ENCODE data around the gene RBP5. TPM values are rescaled to one million over a fixed set of nuclear protein-coding genes. Genes with fewer than 3 reads are reported as not detected.

The RBP5 gene
- total and polyA plus RNA-seq, 10 donors, result 55.5 to 170 (median 105) TPM

DNA sequence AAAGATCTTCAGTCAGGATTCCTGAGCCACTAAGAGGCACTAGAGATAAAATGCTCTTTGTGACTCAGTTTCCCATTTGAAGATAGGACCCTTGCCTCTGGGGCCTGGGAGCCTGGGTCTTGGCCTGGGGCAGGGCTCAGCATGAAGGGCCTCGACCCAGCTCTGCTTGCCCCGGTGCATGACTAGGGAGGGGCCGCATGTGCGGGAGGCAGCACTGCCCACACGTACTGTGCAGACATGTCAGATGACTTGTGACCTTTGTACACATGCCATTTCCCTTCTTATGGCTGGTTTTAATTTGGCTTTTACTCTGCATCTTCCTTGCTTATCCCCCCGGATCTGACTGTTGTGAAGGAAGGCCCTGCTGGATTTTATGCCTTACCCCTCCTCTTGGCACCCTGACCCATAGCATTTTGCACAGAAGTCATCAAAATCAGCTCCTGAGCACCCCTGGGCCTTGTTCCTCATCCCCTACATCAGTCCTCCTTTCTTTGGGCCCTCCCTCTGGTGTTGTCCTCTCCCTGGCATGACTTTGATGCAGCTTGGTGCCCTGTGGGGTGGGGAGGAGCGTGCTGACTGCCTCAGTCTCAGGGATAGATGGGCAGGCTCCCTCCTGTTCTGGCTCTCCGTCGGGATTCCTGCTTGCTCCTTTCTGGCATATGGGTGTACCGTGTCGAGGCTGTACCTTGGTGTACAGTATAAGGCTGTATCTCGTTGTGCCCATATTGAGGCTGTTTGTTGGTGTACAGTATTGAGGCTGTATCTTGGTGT is 5.9 kb upstream of the RBP5 start:
- no peak for DNase-seq
- TF ChIP-seq POLR2AphosphoS5 (IDR thresholded peaks at IDR 0.05) (peak in 1 of 3 donors; percentile 57), POLR2A (IDR thresholded peaks at IDR 0.05) (no peak)
- TF ChIP-seq, protein P1, sequence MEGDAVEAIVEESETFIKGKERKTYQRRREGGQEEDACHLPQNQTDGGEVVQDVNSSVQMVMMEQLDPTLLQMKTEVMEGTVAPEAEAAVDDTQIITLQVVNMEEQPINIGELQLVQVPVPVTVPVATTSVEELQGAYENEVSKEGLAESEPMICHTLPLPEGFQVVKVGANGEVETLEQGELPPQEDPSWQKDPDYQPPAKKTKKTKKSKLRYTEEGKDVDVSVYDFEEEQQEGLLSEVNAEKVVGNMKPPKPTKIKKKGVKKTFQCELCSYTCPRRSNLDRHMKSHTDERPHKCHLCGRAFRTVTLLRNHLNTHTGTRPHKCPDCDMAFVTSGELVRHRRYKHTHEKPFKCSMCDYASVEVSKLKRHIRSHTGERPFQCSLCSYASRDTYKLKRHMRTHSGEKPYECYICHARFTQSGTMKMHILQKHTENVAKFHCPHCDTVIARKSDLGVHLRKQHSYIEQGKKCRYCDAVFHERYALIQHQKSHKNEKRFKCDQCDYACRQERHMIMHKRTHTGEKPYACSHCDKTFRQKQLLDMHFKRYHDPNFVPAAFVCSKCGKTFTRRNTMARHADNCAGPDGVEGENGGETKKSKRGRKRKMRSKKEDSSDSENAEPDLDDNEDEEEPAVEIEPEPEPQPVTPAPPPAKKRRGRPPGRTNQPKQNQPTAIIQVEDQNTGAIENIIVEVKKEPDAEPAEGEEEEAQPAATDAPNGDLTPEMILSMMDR (IDR thresholded peaks at IDR 0.05 in 8 of 11, conservative IDR thresholded peaks at IDR 0.05 in 3 of 11), result no peak
- intact Hi-C loops (cut with DNase I; ENCODE audit: low total_unique reads), result no loop called here

DNA sequence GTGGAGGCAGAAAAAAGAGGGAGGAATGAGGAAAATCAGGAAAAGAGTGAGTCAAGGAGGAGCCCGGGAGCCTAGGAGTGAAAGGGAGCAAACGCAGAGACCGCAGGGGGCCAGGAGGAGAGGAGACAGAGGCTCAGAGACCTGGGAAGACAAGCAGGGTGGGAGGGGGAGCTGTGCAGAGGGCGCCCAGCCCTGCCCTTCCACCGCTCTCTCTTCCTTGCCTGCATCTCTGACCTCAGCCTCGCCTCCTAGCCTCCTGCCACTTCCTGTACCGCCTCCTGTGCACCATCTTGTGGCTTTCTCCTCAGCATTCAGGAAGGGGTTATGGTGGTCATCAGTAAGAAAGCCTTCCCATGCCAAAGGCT is 2.8 kb upstream of the RBP5 start:
- DNase-seq, result no peak
- H3K9me3 ChIP-seq, result no peaks in the 10 kb centered on the region
- TF ChIP-seq, protein P1 (IDR thresholded peaks at IDR 0.05 in 8 of 11, conservative IDR thresholded peaks at IDR 0.05 in 3 of 11), result no peak
- peak in 1 of 3 donors; percentile 16 for TF ChIP-seq POLR2AphosphoS5 (IDR thresholded peaks at IDR 0.05)
- H3K36me3 ChIP-seq, result peaks cover 0 to 39% (median 31%) of the 10 kb centered on the region in 6 donors
- peaks cover 0 to 61% (median 30%) of the 10 kb centered on the region in 6 donors for H3K4me1 ChIP-seq
- H3K4me3 ChIP-seq, result peak overlapping the region in 6 of 8 donors; percentile 49 to 80 (median 60)
- intact Hi-C loops (cut with DNase I; ENCODE audit: low total_unique reads), result no loop called here
- peaks cover 0 to 27% (median 0%) of the 10 kb centered on the region in 7 donors for H3K27me3 ChIP-seq (replicated peaks in 1 of 7)
- whole genome bisulfite sequencing, 5 donors, result 14 to 20% (median 18%) methylated on average over 7 of the region's 7 CpGs
- peak overlapping the region in 7 of 8 donors; percentile 22 to 89 (median 84) for H3K27ac ChIP-seq

More for the DNA sequence above, 5.9 kb upstream of the RBP5 start:
- Histone ChIP-seq H3K36me3 (peaks cover 0 to 70% (median 42%) of the 10 kb centered on the region in 6 donors), H3K4me3 (no peak overlapping the region), H3K4me1 (peaks cover 0 to 44% (median 24%) of the 10 kb centered on the region in 6 donors), H3K9me3 (no peaks in the 10 kb centered on the region), H3K27me3 (replicated peaks in 1 of 7) (peaks cover 0 to 21% (median 0%) of the 10 kb centered on the region in 7 donors), H3K27ac (no peak overlapping the region)
- 80 to 92% (median 88%) methylated on average over 12 of the region's 12 CpGs for WGBS, 5 donors

DNA sequence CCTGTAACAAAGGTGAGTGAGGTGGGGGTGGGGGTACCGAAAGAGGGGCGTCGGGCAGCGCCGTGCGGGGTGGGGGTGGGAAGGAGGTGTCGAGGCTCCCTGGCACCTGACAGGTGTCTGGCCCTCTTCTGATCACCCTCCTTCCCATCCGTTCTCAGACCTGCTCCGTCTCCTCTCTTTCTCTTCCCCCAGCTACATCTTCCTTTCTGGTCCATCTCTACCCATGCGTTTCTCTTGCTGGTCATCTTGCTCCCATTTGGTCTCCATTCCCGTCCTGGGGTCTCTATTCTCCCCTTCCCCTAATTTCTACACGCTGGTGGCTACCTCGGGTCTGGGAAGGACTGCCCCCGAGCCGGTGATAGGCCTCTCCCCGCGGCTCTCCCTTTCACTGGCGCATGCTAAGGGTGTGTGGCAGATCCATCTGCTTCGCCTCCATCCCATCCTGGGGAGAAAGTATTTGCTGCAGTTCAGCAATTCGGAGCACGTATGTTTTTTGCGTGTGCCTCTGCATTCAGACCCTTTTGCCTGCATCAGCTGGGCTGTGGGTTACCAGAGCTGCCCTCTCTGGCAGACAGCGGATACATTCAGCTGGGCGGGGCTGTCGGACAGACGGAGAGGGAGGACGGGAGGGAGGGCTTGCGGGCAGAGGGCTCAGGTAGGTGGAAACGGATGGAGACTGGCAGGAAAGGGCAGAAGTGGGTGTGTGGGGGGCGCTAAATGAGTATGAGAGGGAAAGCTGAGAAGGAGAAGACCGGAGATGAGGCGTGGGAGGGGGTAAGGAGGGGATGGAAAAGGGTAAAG is 2.2 kb upstream of the RBP5 start:
- H3K4me1 ChIP-seq, result peaks cover 0 to 62% (median 30%) of the 10 kb centered on the region in 6 donors
- WGBS, 5 donors, result 1% methylated on average over 29 to 32 of the region's 32 CpGs
- intact Hi-C loops (cut with DNase I; ENCODE audit: low total_unique reads), result no loop called here
- peak overlapping the region; percentile 49 to 80 (median 62) for H3K4me3 ChIP-seq
- peak overlapping the region; percentile 27 to 89 (median 82) for H3K27ac ChIP-seq
- TF ChIP-seq POLR2AphosphoS5 (IDR thresholded peaks at IDR 0.05), result peak in 2 of 3 donors; percentile 61 to 73
- no peak for TF ChIP-seq POLR2A (IDR thresholded peaks at IDR 0.05)
- peak; percentile 90 for DNase-seq
- no peaks in the 10 kb centered on the region for H3K9me3 ChIP-seq
- H3K36me3 ChIP-seq, result peaks cover 0 to 34% (median 25%) of the 10 kb centered on the region in 6 donors
- peaks cover 0 to 27% (median 0%) of the 10 kb centered on the region in 7 donors for H3K27me3 ChIP-seq (replicated peaks in 1 of 7)

DNA sequence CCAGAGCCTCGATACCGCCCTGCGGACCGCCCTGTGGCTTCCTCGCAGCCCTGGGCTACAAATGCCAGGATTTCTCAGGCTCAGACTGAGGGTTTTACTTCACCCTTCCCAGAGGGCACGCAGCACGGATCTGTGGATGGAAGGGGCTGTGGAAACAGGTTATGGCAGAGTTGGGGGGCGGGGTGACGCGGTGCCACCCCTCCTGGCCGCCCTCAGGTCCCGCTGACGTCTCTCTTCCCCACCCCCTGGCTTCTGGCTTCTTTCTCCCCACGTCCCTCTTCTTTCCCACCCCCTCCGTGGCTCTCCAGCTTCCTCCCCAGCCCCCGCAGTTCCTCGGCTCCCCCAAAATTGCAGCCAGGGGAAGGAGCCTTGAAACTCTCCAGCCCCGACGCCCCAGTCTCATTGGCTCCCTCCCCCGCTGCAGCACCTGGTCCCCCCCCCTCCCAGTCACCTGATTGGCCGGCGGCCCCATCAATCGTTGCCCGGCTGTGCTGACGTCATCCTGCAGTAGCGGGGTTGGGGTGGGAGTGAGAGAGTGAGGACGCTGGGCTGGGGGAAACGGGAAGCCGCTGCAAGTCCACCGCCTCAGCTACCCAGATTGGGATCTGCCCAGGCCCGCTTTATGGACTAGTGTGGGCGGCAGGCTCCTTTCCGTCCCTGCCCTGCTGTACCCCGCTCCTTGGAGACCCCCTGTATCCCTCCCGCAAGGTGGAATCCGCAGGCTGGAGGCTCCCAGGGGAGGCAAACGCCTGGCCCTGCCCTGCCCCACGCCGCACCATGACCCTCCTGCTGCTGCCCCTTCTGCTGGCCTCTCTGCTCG is 1.4 kb upstream of the RBP5 start, which contains the start of gene CLSTN3:
CLSTN3 (plus strand) TSS at position 500 of the 820 bp plus-strand sequence; CDS start at position 778, 278 bp downstream.
- peak within 1 kb of the TSS; percentile 49 to 80 (median 62) for H3K4me3 ChIP-seq
- H3K27ac ChIP-seq, result peak within 1 kb of the TSS; percentile 74 to 89 (median 84)
- intact Hi-C loops (cut with DNase I; ENCODE audit: low total_unique reads), result no loop called here
- peaks cover 0 to 27% (median 0%) of the 10 kb centered on the region in 7 donors for H3K27me3 ChIP-seq (replicated peaks in 1 of 7)
- peak; percentile 92 for DNase-seq
- TF ChIP-seq, protein P1 (IDR thresholded peaks at IDR 0.05 in 8 of 11, conservative IDR thresholded peaks at IDR 0.05 in 3 of 11), result peak in 1 of 11 experiments; percentile 12
- peak; percentile 60 to 77 (median 62) for TF ChIP-seq POLR2AphosphoS5 (IDR thresholded peaks at IDR 0.05)
- no peak for TF ChIP-seq POLR2A (IDR thresholded peaks at IDR 0.05)
- WGBS, 5 donors, result 0 to 2% (median 1%) methylated on average over 25 to 40 of the region's 40 CpGs
- peaks cover 0 to 70% (median 32%) of the 10 kb centered on the region in 6 donors for H3K4me1 ChIP-seq
- peaks cover 0 to 25% (median 18%) of the 10 kb centered on the region in 6 donors for H3K36me3 ChIP-seq
- H3K9me3 ChIP-seq, result no peaks in the 10 kb centered on the region

Measured in spleen (tissue), 11 donors.